Glomerular endothelial cell (primary cell): ENCODE results near the gene PNN. TPM values are rescaled to one million over a fixed set of nuclear protein-coding genes. Genes with fewer than 3 reads are reported as not detected.
"Not testable (repeated sequence)": the region's sequence is repeated elsewhere in the genome, so short reads cannot be mapped to it uniquely, and the experiment has no call there.

Source experiments
- DNase-seq: peaks from one replicate; pipeline ENCODE4 v3.0.0-alpha.2; 2011; ENCODE audit warnings: low read depth, low spot score; ENCODE audit errors: extremely low read depth
- total RNA-seq: library from RNA; depleted of rRNA; stranded (reverse); fragments of >200 nt; gene quantifications from 2 replicates; pipeline ENCODE4 v1.2.3, GENCODE V29; 2015

The PNN gene
- total RNA-seq, 1 donor from 2014 or later = 28.9 TPM

DNA sequence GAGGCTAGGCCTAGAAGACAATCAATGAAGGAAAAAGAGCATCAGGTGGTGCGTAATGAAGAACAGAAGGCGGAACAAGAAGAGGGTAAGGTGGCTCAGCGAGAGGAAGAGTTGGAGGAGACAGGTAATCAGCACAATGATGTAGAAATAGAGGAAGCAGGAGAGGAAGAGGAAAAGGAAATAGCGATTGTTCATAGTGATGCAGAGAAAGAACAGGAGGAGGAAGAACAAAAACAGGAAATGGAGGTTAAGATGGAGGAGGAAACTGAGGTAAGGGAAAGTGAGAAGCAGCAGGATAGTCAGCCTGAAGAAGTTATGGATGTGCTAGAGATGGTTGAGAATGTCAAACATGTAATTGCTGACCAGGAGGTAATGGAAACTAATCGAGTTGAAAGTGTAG, 5.5 kb downstream of the PNN start:
- no peak for DNase-seq

DNA sequence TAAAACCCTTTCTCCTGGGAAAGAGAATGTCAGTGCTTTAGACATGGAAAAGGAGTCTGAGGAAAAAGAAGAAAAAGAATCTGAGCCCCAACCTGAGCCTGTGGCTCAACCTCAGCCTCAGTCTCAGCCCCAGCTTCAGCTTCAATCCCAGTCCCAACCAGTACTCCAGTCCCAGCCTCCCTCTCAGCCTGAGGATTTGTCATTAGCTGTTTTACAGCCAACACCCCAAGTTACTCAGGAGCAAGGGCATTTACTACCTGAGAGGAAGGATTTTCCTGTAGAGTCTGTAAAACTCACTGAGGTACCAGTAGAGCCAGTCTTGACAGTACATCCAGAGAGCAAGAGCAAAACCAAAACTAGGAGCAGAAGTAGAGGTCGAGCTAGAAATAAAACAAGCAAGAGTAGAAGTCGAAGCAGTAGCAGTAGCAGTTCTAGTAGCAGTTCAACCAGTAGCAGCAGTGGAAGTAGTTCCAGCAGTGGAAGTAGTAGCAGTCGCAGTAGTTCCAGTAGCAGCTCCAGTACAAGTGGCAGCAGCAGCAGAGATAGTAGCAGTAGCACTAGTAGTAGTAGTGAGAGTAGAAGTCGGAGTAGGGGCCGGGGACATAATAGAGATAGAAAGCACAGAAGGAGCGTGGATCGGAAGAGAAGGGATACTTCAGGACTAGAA, 6.1 kb downstream of the PNN start:
- DNase-seq = no peak

DNA sequence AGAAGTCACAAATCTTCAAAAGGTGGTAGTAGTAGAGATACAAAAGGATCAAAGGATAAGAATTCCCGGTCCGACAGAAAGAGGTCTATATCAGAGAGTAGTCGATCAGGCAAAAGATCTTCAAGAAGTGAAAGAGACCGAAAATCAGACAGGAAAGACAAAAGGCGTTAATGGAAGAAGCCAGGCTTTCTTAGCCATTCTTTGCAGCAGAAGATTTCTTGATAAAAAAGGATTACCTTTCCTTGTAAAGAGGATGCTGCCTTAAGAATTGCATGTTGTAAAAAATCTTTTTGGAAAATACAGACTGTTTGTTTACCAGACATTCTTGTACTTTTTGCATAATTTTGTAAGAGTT, 6.6 kb downstream of the PNN start:
- DNase-seq = no peak

DNA sequence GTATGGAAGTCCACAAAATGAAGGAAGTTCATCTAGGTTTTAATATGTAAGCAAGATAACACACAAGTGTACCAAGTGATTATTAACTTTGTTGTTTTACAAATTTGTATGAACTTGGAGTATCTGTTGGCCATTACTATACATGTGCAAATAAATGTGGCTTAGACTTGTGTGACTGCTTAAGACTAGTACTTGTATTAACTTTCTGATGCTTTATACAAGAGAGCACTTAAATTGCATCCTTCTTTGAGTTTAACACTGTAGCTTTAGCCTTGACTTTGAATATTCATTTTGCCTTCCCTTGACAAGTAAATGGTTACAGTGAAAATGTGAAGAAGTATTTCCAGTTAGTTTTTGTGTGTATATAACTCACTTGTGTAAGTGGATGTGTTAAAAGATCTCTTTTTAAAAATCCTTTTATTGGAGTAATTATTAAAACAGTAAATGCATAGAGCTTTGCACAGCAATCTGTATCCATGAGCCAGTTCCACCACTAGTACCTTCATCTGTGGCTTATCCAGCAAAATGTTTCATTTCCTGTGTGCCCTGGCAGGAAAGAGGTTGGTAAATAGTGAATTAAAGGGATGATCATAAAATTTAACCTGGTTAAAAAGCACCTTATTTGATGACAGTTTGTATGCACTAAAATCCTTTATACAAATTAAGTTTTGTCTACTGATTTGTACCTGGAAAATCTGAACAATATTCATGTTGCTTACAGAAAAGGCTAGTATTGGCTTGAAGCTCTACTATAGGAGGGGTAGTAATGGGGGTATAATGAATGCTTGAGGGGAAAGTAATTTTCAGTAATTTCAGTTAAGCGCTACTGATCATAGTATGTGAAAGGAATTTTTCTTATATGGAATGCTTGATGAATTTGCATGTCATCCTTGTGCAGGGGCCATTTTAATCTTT, 8.0 kb downstream of the PNN start:
- no peak for DNase-seq

DNA sequence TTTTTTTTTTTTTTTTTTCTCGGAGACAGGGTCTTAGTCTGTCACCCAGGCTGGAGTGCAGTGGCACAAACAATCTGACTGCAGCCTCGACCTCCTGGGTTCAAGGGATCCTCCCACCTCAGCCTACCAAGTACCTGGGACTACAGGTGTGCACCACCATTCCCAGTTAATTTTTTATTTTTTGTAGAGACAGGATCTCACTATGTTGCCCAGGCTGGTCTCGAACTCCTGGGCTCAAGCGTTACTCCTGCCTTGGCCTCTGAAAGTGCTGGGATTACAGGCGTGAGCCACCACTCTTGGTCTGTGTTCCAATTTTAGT, 8.6 kb downstream of the PNN start:
- not testable (repeated sequence) for DNase-seq

DNA sequence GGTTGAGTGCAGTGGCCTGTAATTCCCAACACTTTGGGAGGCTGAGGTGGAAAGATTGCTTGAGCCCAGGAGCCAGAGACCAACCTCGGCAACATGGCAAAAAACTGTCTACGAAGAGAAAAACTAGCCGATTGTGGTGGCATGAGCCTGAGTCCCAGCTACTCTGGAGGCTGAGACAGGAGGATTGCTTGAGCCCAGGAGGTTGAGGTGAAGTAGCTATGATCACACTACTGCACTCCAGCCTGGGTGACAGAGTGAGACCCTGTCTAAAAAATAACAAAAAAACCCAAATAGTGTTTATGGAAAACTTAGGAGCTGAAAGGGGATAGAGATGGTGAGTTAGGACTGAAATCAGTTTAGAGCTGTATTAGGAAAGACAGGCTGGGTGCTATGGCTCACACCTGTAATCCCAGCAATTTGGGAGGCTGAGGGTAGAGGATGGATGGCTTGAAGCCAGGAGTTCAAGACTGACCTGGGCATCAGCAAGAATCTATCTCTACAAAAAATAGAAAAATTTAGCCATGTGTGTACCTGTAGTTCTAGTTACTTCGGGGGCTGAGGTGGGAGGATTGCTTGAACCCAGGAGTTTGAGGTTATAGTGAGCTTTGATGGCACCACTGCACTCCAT, 9.7 kb downstream of the PNN start:
- DNase-seq = no peak

DNA sequence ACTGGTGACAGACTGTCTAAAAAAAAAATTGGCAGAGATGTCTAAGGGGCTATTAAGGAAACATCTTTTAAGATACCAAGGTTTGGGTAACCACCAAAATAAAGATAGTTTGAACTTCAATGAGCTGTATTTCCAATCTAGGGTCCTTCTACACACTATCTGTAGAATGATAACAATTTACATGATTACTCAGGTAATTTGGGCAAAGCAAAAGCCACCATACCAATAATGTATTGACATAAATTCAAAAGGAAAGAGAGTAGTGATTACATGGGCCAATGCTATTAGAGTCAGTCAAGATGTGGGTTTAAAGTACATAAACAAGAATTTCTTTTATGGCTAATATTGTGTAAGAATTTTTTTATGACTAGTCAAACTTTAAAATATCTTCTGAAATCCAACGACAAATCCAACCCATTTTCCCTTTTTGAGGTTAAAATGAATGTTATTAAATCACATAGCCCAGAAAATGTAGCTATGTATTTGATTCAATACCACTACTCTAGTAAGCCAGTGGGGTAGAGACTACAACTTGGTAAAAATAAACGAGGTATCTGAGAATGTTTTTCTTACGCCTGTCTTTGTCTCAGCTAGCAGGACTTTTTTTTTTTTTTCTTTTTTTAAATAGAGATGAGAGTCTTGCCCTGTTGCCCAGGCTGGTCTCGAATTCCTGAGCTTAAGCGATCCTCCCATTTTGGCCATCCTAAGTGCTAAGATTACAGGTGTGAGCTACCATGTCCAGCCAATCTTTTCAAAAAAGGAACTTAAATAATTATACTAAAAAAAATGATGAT, 10.4 kb downstream of the PNN start:
- no peak for DNase-seq

DNA sequence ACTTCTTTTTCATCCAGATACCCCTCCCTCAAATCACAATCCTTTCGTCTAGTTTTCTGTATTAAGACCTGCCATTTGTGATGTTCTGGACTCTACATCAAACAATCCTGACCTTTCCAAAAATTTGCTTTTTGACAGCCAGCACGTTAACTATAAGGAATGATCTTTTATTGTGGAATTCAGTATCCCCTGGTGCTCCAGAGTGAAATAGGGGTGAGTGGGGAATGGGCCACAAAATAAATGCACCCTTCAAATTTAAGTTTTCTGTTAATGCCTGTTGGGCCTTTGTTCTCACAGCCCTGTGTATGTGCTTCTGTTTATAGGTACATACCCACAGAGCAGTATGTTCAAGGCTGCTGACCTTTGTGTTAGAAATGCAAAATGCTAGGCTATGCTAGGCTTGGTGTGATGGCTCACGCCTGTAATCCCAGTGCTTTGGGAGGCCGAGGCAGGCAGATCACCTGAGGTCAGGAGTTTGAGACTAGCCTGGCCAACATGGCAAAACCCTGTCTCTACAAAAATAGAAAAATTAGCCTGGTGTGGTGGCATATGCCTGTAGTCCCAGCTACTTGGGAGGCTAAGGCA, 12.0 kb downstream of the PNN start:
- no peak for DNase-seq

DNA sequence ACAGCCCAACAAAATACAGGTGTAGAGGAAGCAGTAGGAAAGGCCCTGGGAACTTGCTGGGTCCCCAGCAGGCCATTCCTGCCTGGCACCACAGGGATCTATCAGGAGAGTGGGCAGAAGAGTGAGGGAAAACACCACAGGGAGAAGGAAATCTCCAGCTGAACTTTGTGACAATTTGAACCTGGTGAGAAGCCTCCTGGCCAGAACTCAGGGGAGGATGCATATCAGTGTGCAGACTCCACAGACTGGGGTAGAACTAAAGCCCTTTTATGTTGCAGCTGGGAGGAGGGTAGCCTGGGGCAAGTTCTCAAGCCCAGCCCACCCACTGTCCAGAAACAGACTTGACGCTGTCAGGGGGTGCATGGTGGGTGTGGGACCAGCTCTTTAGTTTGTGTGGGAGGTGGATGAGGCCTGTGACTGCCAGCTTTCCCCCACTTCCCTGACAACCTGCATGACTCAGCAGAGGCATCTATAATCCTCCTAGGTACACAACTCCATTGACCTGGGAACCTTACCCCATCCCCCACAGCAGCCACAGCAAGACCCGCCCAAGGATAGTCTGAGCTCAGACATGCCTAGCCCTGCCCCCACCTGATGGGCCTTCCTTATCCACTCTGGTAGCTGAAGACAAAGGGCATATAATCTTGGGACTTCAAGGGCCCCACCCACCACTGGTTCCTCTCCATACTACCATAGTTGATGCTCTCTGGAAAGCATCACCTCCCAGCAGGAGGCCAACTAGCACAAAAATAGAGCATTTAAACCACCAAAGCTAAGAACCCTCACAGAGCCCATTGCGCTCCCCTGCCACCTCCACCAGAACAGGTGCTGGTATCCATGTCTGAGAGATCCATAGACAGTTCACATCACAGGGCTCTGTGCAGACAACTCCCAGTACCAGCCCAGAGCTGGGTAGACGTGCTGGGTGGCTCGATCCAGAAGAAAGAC, 28.9 kb downstream of the PNN start:
- DNase-seq = no peak

DNA sequence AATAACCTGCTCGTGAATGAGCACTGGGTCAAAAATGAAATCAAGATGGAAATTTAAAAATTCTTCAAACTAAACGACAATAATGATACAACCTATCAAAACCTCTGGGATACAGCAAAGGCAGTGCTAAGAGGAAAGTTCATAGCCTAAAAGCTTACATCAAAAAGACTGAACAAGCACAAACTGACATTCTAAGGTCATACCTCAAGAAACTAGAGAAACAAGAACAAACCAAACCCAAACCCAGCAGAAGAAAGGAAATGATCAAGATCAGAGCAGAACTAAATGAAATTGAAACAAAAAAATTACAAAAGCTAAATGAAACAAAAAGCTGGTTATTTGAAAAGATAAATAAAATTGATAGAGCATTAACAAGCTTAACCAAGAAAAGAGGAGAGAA, 32.4 kb downstream of the PNN start:
- DNase-seq = not testable (repeated sequence)

DNA sequence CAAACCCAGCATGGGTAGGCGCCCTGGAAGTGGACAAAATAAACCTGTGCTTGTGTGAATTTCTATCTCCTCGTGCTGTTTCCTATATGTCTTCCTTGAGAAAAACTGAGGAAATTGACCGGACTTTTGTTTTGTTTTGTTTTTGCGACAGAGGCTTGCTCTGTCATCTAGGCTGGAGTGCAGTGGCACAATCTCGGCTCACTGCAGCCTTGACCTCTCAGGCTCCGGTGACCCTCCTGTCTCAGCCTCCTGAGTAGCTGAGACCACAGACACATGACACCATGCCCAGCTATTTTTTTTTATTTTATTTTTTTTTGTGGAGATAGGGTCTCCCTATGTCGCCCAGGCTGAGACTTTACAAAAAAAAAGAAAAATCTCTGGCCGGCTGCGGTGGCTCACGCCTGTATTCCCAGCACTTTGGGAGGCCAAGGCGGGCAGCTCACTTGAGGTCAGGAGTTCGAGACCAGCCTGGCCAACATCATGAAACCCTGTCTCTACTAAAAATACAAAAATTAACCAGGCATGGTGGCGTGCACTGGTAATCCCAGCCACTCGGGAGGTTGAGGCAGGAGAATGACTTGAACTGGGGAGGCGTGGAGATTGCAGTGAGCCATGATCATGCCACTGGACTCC, 36.2 kb downstream of the PNN start:
- no peak for DNase-seq

DNA sequence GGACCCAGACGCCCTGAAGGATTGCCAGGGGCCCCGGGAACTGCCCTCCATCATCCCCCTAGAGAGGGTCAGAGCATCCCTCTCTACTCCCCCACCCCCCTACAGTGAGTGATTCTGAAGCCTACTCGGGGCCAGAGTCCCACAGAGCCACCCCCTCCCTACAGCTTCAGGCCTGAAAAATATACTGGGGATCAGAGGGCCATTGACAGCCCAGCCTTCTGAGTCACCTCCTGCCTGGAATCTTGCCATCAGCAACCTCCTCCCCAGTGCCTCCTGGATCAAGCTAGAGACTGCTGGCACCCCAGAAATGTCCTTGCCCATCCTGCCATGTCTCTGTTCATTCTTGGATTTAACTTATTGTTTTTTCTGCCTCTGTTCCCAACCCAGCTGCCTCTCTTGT, 37.0 kb downstream of the PNN start:
- no peak for DNase-seq

DNA sequence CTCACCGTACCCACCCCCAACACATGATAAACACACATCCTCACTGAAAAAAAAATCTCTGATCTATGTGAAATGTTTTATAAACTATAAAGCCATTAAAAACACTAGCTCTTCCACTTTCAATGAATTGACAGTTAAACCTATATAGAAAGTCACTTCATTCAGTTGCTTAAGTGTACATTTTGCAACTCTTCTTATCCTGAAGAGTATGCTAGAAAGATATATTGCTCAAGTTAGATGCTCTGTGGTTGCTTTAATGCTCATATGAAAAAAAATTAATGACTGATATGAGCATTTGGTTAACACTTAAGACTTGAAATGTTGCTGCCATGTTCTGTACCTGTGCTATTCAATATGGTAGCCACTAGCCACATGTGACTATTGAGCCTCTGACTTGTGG, 37.6 kb downstream of the PNN start:
- DNase-seq = no peak

DNA sequence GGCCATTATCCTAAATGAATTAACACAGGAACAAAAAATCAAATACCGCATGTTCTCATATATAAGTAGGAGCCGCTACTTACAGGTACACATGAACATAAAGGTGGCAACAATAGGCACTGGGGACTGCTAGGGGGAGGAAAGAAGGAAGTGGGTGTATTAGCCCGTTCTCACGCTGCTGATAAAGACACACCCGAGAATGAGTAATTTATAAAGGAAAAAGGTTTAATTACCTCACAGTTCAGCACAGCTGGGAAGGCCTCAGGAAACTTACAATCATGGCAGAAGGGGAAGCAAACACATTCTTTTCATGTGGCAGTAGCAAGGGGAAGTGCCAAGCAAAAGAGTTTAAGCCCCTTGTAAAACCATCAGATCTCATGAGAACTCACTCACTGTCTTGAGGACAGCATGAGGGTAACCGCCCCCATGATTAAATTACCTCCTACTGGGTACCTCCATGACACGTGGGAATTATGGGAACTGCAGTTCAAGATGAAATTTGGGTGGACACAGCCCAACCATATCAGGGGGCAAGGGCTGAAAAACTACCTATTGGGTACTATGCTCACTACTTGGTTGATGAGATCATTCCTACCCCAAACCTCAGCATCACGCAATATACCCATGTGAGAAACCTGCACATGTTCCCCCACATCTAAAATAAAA, 42.3 kb downstream of the PNN start:
- no peak for DNase-seq

DNA sequence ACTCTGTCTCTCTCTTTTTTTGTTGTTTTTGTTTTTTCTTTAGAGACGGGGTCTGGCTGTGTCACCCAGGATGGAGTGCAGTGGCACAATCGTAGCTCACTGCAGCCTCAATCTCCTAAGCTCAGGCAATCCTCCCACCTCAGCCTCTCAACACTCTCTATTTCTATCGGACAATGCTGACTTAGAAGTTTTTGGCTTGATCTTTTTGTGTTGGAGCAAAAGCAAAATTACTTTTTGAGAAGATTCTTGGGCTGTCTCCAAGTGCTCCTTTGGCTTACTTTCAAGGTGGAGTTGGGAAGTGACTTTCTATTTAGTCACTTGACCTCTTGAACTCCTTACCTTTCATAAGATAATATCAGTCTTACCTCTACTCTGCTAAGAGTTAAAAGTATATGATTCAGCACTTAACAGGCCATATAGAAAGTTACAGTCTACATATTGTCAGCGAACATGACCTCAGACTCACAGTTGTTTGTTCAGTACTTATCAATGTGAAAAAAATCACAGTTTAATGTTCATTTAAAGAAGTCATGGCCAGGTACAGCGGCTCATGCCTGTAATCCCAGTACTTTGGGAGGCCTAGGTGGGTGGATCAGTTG, 43.2 kb downstream of the PNN start:
- peak; percentile 25 for DNase-seq

DNA sequence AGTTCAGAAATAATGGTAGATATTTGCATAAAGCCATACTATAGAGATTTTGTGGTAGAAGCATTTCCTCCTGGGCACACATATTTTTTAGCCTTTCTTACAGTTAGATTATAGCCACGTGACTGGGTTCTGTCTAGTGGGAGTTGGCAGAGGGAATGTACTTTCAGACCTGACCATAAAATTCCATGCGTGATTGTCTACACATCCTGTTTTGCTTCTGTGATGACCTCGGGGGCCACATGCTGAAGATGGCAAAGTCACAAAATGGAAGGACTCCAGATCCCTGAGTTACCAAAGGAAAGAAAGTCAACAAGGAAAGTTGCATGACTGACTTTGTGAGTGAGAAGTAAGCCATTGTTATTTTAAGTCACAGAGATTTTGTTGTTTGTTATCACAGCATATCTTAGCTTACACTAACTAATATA, 44.0 kb downstream of the PNN start:
- peak; percentile 64 for DNase-seq

DNA sequence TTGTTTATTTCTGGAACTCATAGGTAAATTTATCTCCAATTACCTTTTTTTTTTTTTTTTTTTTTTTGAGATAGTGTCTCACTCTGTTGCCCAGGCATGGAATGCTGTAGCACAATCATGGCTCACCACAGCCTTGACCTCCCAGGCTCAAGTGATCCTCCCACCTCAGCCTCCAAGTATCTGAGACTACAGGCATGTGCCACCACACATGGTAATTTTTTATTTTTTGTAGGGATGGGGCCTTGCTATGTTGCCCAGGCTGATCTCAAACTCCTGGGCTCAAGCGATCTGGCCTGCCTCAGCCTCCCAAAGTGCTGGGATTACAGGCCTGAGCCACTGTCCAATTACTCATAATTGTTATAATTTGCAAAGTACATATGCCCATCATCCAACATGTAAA, 45.4 kb downstream of the PNN start:
- not testable (repeated sequence) for DNase-seq

DNA sequence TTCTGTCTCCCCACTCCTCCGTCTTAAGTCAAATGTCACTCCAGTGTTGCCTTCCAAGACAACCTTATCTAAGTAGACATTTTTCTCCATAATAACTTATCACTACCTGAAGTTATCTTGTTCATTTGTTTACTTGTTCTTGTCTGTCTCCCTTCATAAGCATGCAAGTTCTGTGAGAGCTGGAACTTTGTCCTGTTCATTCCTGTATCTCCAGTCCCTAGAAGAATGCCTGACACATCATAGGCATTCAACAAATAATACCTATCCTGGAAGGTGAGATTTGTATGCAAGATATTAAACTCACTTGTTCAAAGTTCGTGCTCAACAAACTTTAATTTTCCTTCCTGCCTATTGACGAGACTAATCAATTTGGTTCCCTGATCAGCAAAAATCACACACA, 53.0 kb downstream of the PNN start:
- DNase-seq = no peak
